BLaER1 treated with 17β-estradiol and CSF1 and Interleukin-3, amounts not matched to agents 10 nM and 100 nM (cell line): ENCODE results near the gene HIPK3.

ENCODE experiments used
- H3K27ac ChIP-seq, 11 experiments: shearing (Covaris generic); formaldehyde crosslinking; 2 replicates each; pipeline ENCODE4 v1.8.1; 2022
- H3K27me3 ChIP-seq, 11 experiments: shearing (Covaris generic); formaldehyde crosslinking; 2 replicates each; pipeline ENCODE4 v1.8.1; 2022
- H3K36me3 ChIP-seq, 11 experiments: shearing (Covaris generic); formaldehyde crosslinking; 2 replicates each; pipeline ENCODE4 v1.8.1; 2022
- H3K4me1 ChIP-seq, 10 experiments: shearing (Covaris generic); formaldehyde crosslinking; 2 replicates each; pipeline ENCODE4 v1.8.1; 2022
- H3K4me2 ChIP-seq, 11 experiments: shearing (Covaris generic); formaldehyde crosslinking; 2 replicates each; pipeline ENCODE4 v1.8.1; 2022
- H3K4me3 ChIP-seq, 10 experiments: shearing (Covaris generic); formaldehyde crosslinking; 2 replicates each; pipeline ENCODE4 v1.8.1; 2022
- H3K9ac ChIP-seq, 11 experiments: shearing (Covaris generic); formaldehyde crosslinking; 2 replicates each; pipeline ENCODE4 v1.8.1; 2022
- H3K9me3 ChIP-seq, 11 experiments: shearing (Covaris generic); formaldehyde crosslinking; replicated peaks in 1 of 11; 2 replicates each; pipeline ENCODE4 v1.8.1; 2022
- H4K20me1 ChIP-seq, 11 experiments: shearing (Covaris generic); formaldehyde crosslinking; 2 replicates each; pipeline ENCODE4 v1.8.1; 2022
- Cebpa-rat ChIP-seq, 11 experiments: shearing (Covaris generic); IDR thresholded peaks; 2 replicates each; pipeline ENCODE4 v1.8.1; 2022

Gene HIPK3

GRCh38 chr11:33320016-33320813 is 63.0 kb downstream of the HIPK3 start:
- Histone ChIP-seq H3K36me3 (peaks cover 0 to 37% (median 25%) of the 10 kb centered on the region in 11 experiments; a peak in 16 of 22 replicates), H3K4me3 (no peak overlapping the region), H3K9me3 (no peaks in the 10 kb centered on the region), H3K4me1 (peaks cover 38 to 96% (median 44%) of the 10 kb centered on the region in 10 experiments), H3K27ac (peak overlapping the region in 2 of 11 experiments; percentile 12 to 28; a peak in 3 of 22 replicates), H3K27me3 (no peaks in the 10 kb centered on the region), H4K20me1 (peaks cover 95 to 100% (median 100%) of the 10 kb centered on the region in 11 experiments), H3K4me2 (peak overlapping the region in 10 of 11 experiments; percentile 0 to 72 (median 46); a peak in 14 of 22 replicates), H3K9ac (no peak overlapping the region)
- TF ChIP-seq Cebpa-rat (IDR thresholded peaks at IDR 0.05) = no peak

GRCh38 chr11:33320814-33321330 is 63.7 kb downstream of the HIPK3 start:
- Histone ChIP-seq H3K4me1 (peaks cover 32 to 97% (median 44%) of the 10 kb centered on the region in 10 experiments), H3K27me3 (no peaks in the 10 kb centered on the region), H3K9me3 (no peaks in the 10 kb centered on the region), H3K9ac (no peak overlapping the region), H3K4me2 (peak overlapping the region; percentile 0 to 72 (median 42); a peak in 17 of 22 replicates), H3K27ac (peak overlapping the region in 2 of 11 experiments; percentile 12 to 28; a peak in 4 of 22 replicates), H3K4me3 (no peak overlapping the region), H3K36me3 (peaks cover 0 to 33% (median 19%) of the 10 kb centered on the region in 11 experiments; a peak in 17 of 22 replicates), H4K20me1 (peaks cover 95 to 100% (median 100%) of the 10 kb centered on the region in 11 experiments)
- TF ChIP-seq Cebpa-rat (IDR thresholded peaks at IDR 0.05) = no peak

GRCh38 chr11:33321422-33321821 is 64.2 kb downstream of the HIPK3 start:
- peaks cover 95 to 100% (median 100%) of the 10 kb centered on the region in 11 experiments for H4K20me1 ChIP-seq
- peak overlapping the region; percentile 0 to 72 (median 42); a peak in 15 of 22 replicates for H3K4me2 ChIP-seq
- H3K4me3 ChIP-seq = no peak overlapping the region
- H3K9ac ChIP-seq = no peak overlapping the region
- no peak overlapping the region; a peak in 2 of 22 replicates for H3K27ac ChIP-seq
- H3K4me1 ChIP-seq = peaks cover 32 to 100% (median 44%) of the 10 kb centered on the region in 10 experiments
- H3K27me3 ChIP-seq = no peaks in the 10 kb centered on the region
- peaks cover 0 to 33% (median 14%) of the 10 kb centered on the region in 11 experiments; a peak in 17 of 22 replicates for H3K36me3 ChIP-seq
- TF ChIP-seq Cebpa-rat (IDR thresholded peaks at IDR 0.05) = no peak
- no peaks in the 10 kb centered on the region for H3K9me3 ChIP-seq

DNA sequence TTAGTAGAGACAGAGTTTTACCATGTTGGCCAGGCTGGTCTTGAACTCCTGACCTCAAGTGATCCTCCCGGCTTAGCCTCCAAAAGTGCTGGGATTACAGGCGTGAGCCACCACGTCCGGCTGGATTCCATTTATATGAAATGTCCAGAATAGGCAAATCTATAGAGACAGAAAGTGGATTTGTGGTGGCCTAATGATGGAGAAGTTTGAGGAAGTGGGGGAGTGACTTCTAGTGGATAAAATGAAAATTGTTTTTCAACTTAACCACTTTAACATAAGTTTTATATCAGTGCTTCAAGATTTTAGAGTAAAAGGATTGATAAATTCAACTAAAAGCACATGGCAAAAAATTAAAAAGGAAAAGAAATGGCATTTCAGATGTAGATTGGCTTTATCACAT is 66.2 kb downstream of the HIPK3 start:
- Histone ChIP-seq H3K27me3 (no peaks in the 10 kb centered on the region), H3K36me3 (peaks cover 0 to 22% (median 7%) of the 10 kb centered on the region in 11 experiments; a peak in 10 of 22 replicates), H3K4me3 (no peak overlapping the region), H4K20me1 (peaks cover 93 to 100% (median 100%) of the 10 kb centered on the region in 11 experiments), H3K4me1 (peaks cover 32 to 100% (median 44%) of the 10 kb centered on the region in 10 experiments), H3K4me2 (peak overlapping the region; percentile 29 to 83 (median 54); a peak in 20 of 22 replicates), H3K9me3 (no peaks in the 10 kb centered on the region), H3K27ac (peak overlapping the region in 9 of 11 experiments; percentile 1 to 63 (median 45); a peak in 12 of 22 replicates), H3K9ac (peak overlapping the region in 3 of 11 experiments; percentile 1 to 15 (median 7); a peak in 2 of 22 replicates)
- TF ChIP-seq Cebpa-rat (IDR thresholded peaks at IDR 0.05) = no peak

- H3K9me3 ChIP-seq = no peaks in the 10 kb centered on the region
- no peak overlapping the region for H3K4me3 ChIP-seq
- peak overlapping the region in 9 of 11 experiments; percentile 26 to 63 (median 45); a peak in 15 of 22 replicates for H3K27ac ChIP-seq
- peaks cover 0 to 29% (median 13%) of the 10 kb centered on the region in 11 experiments; a peak in 13 of 22 replicates for H3K36me3 ChIP-seq
- peak overlapping the region in 6 of 11 experiments; percentile 1 to 31 (median 10); a peak in 3 of 22 replicates for H3K9ac ChIP-seq
- H3K27me3 ChIP-seq = no peaks in the 10 kb centered on the region
- peaks cover 32 to 96% (median 44%) of the 10 kb centered on the region in 10 experiments for H3K4me1 ChIP-seq
- H4K20me1 ChIP-seq = peaks cover 93 to 100% (median 100%) of the 10 kb centered on the region in 11 experiments
- TF ChIP-seq Cebpa-rat (IDR thresholded peaks at IDR 0.05) = peak in 3 of 11 experiments; percentile 17 to 60 (median 38); a peak in 1 of 22 replicates
- peak overlapping the region; percentile 29 to 83 (median 54) for H3K4me2 ChIP-seq
These were observed 67.3 kb downstream of the HIPK3 start for GRCh38 chr11:33324302-33324985.

DNA sequence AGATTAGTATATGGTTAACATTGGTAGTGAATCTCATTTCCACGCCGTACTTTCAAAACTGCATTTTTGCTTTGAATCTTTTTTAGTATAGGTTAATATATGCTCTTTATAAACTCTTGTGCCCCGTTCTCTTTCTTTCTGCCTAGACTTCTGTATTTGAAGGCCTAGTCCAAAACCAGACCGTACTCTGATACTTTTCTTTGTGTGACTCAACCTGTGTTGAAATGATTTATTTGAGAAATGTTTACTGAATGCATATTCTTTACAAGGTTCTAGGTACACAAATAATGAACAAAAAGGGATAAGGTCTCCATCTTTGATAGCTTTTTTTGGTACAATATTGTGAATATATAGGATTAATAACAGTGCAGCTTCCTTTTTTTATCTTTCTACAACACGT is 68.3 kb downstream of the HIPK3 start:
- Histone ChIP-seq H3K9ac (no peak overlapping the region), H4K20me1 (peaks cover 92 to 100% (median 100%) of the 10 kb centered on the region in 11 experiments), H3K27ac (no peak overlapping the region), H3K27me3 (no peaks in the 10 kb centered on the region), H3K4me3 (no peak overlapping the region), H3K36me3 (peaks cover 4 to 39% (median 19%) of the 10 kb centered on the region in 11 experiments; a peak in 19 of 22 replicates), H3K9me3 (no peaks in the 10 kb centered on the region), H3K4me1 (peaks cover 29 to 90% (median 35%) of the 10 kb centered on the region in 10 experiments), H3K4me2 (peak overlapping the region in 2 of 11 experiments; percentile 65 to 83; a peak in 2 of 22 replicates)
- TF ChIP-seq Cebpa-rat (IDR thresholded peaks at IDR 0.05) = no peak

GRCh38 chr11:33329705-33330329 is 72.6 kb downstream of the HIPK3 start:
- TF ChIP-seq Cebpa-rat (IDR thresholded peaks at IDR 0.05) = no peak
- Histone ChIP-seq H3K36me3 (peaks cover 38 to 76% (median 58%) of the 10 kb centered on the region in 11 experiments), H3K27me3 (no peaks in the 10 kb centered on the region), H4K20me1 (peaks cover 80 to 100% (median 98%) of the 10 kb centered on the region in 11 experiments), H3K4me3 (no peak overlapping the region), H3K4me2 (no peak overlapping the region), H3K9me3 (peaks cover 0 to 3% (median 0%) of the 10 kb centered on the region in 11 experiments; a peak in 1 of 22 replicates), H3K27ac (no peak overlapping the region), H3K9ac (no peak overlapping the region), H3K4me1 (peaks cover 14 to 87% (median 25%) of the 10 kb centered on the region in 10 experiments)

DNA sequence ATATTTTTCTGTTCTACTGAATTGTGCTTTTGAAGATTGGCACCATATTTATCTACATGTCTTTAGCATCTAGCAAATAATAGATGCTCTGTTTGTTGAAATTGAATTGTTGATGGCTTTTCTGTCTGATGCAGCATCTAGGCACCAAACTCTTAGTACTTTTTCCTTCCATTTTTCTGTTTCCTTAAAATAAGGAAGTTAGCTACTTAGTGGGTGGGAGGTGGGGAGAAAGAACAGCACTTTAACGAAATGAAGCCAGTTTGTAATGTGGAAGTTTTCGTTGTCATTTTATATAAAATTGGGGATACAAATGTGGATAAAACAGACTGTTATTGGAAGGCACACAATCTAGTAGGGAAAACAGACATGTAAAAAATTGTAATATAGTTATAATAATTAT is 76.6 kb downstream of the HIPK3 start:
- Histone ChIP-seq H3K4me2 (peak overlapping the region in 5 of 11 experiments; percentile 2 to 47 (median 43); a peak in 6 of 22 replicates), H3K27me3 (no peaks in the 10 kb centered on the region), H4K20me1 (peaks cover 61 to 100% (median 93%) of the 10 kb centered on the region in 11 experiments), H3K4me3 (no peak overlapping the region), H3K36me3 (peaks cover 69 to 100% (median 87%) of the 10 kb centered on the region in 11 experiments), H3K4me1 (peaks cover 27 to 51% (median 37%) of the 10 kb centered on the region in 10 experiments), H3K9ac (no peak overlapping the region), H3K9me3 (peaks cover 0 to 3% (median 0%) of the 10 kb centered on the region in 11 experiments; a peak in 1 of 22 replicates), H3K27ac (no peak overlapping the region)
- no peak for TF ChIP-seq Cebpa-rat (IDR thresholded peaks at IDR 0.05)
